Measurements from ENCODE around the gene PARD3B. TPM values are rescaled to one million over a fixed set of nuclear protein-coding genes. Genes with fewer than 3 reads are reported as not detected.

PARD3B gene
- total RNA-seq, 1 experiment from 2014 or later, result 3.6 TPM

GRCh38 chr2:205357732-205358131 lies 812.5 kb downstream of the PARD3B start:
- CTCF ChIA-PET, result no interaction called here

GRCh38 chr2:205358351-205358815 lies 813.1 kb downstream of the PARD3B start:
- POLR2A ChIA-PET, result no interaction called here
- DNase-seq (ENCODE audit: low read depth, low spot score) (no peak), ATAC-seq (no peak)
- BruUV-seq (replicated peaks), result no TSS peak
- H3K4me3 ChIP-seq (ENCODE audit: low read depth in 2 of 2, low read length in 2 of 2), result no peak overlapping the region
- H3K4me1 ChIP-seq (ENCODE audit: control insufficient read depth, insufficient read depth, low read length), result no peaks in the 10 kb centered on the region
- H3K9me3 ChIP-seq (ENCODE audit: control insufficient read depth, insufficient read depth, low read depth, low read length), result no peaks in the 10 kb centered on the region
- intact Hi-C loops (cut with micrococcal nuclease; ENCODE audit: unreplicated experiment) (no loop called here), in situ Hi-C loops (cut with HindIII; ENCODE audit: low pct_unique_long_range_greater_than_20kb, low sequenced_read_pairs) (no loop called here)
- H3K27ac ChIP-seq (ENCODE audit: low read length), result no peak overlapping the region
- TF ChIP-seq, protein P1, sequence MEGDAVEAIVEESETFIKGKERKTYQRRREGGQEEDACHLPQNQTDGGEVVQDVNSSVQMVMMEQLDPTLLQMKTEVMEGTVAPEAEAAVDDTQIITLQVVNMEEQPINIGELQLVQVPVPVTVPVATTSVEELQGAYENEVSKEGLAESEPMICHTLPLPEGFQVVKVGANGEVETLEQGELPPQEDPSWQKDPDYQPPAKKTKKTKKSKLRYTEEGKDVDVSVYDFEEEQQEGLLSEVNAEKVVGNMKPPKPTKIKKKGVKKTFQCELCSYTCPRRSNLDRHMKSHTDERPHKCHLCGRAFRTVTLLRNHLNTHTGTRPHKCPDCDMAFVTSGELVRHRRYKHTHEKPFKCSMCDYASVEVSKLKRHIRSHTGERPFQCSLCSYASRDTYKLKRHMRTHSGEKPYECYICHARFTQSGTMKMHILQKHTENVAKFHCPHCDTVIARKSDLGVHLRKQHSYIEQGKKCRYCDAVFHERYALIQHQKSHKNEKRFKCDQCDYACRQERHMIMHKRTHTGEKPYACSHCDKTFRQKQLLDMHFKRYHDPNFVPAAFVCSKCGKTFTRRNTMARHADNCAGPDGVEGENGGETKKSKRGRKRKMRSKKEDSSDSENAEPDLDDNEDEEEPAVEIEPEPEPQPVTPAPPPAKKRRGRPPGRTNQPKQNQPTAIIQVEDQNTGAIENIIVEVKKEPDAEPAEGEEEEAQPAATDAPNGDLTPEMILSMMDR (IDR thresholded peaks at IDR 0.05), result no peak
- TF ChIP-seq TCF7L2 (IDR thresholded peaks at IDR 0.05; ENCODE audit: low read depth, low read length) (no peak), SIN3A (IDR thresholded peaks at IDR 0.05; ENCODE audit: borderline replicate concordance, insufficient read depth, low read depth, low read length) (no peak), REST (IDR thresholded peaks at IDR 0.05; ENCODE audit: insufficient read depth in 1 of 2, low read depth in 2 of 2, low read length in 1 of 2) (no peak), POLR2AphosphoS5 (IDR thresholded peaks at IDR 0.05; ENCODE audit: low read depth, low read length) (no peak)
- H3K27me3 ChIP-seq (ENCODE audit: control insufficient read depth, insufficient read depth, low read length), result no peaks in the 10 kb centered on the region
- CTCF ChIA-PET, result no interaction called here
- H3K36me3 ChIP-seq (ENCODE audit: control insufficient read depth, insufficient read depth, low read length), result no peaks in the 10 kb centered on the region

More at GRCh38 chr2:205357732-205358131, 812.5 kb downstream of the PARD3B start:
- Histone ChIP-seq H3K36me3 (ENCODE audit: control insufficient read depth, insufficient read depth, low read length) (no peaks in the 10 kb centered on the region), H3K27me3 (ENCODE audit: control insufficient read depth, insufficient read depth, low read length) (no peaks in the 10 kb centered on the region), H3K4me3 (ENCODE audit: low read depth in 2 of 2, low read length in 2 of 2) (no peak overlapping the region), H3K27ac (ENCODE audit: low read length) (no peak overlapping the region), H3K4me1 (ENCODE audit: control insufficient read depth, insufficient read depth, low read length) (no peaks in the 10 kb centered on the region), H3K9me3 (ENCODE audit: control insufficient read depth, insufficient read depth, low read depth, low read length) (no peaks in the 10 kb centered on the region)
- POLR2A ChIA-PET, result no interaction called here
- ATAC-seq (no peak), DNase-seq (ENCODE audit: low read depth, low spot score) (no peak)
- in situ Hi-C loops (cut with HindIII; ENCODE audit: low pct_unique_long_range_greater_than_20kb, low sequenced_read_pairs), result no loop called here
- intact Hi-C loops (cut with micrococcal nuclease; ENCODE audit: unreplicated experiment), result no loop called here
- no peak for TF ChIP-seq REST (IDR thresholded peaks at IDR 0.05; ENCODE audit: insufficient read depth in 1 of 2, low read depth in 2 of 2, low read length in 1 of 2)
- TF ChIP-seq, protein P1 (IDR thresholded peaks at IDR 0.05), result no peak
- no peak for TF ChIP-seq TCF7L2 (IDR thresholded peaks at IDR 0.05; ENCODE audit: low read depth, low read length)
- TF ChIP-seq SIN3A (IDR thresholded peaks at IDR 0.05; ENCODE audit: borderline replicate concordance, insufficient read depth, low read depth, low read length), result no peak
- TF ChIP-seq POLR2AphosphoS5 (IDR thresholded peaks at IDR 0.05; ENCODE audit: low read depth, low read length), result no peak
- no TSS peak for BruUV-seq (replicated peaks)

Data from Panc1 (cell line).